ENCODE results near the gene ADAMTS3. TPM values are rescaled to one million over a fixed set of nuclear protein-coding genes. Genes with fewer than 3 reads are reported as not detected.

Gene ADAMTS3
- total and polyA plus RNA-seq, 8 donors: 3.0 to 8.9 (median 7.4) TPM

DNA sequence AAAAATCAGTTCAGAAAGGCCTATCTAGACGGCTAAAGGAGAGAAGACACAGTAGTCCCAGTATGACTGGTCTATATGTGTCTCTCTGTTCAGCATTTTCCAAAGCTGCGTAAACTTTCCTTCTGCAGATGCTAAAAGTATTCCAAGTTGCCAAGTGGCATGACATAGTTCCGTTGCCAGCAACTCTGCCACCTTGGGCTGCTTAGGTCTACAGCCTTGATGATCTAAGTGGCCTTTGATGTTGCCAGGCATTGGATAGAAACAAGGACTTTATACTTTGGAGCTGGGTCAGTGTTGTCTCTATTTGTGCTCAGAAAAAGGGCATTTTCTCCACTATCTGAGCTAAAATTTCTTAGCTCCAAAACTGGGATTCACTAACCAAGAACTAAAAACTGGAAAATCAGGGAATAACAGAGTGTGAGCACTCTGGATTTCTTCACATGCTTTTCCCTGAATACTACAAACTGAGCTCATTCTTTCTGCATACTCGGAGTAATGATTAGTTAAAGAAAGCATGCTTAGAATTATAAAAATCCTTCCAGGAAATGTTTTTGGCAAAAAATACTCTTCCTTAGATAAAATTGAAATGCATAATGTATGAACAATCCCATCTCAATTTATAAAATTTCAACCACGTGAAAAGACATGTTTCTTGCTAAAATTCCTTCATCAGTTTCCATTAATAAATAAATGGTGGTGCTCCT, 191.4 kb downstream of the ADAMTS3 start:
- intact Hi-C loops (cut with DNase I): no loop called here
- DNase-seq (no peak), ATAC-seq (no peak)
- Histone ChIP-seq H3K27me3 (no peaks in the 10 kb centered on the region), H3K4me1 (no peaks in the 10 kb centered on the region), H3K9me3 (no peaks in the 10 kb centered on the region), H3K36me3 (no peaks in the 10 kb centered on the region), H3K4me3 (no peak overlapping the region), H3K27ac (no peak overlapping the region)
- TF ChIP-seq, protein P1, sequence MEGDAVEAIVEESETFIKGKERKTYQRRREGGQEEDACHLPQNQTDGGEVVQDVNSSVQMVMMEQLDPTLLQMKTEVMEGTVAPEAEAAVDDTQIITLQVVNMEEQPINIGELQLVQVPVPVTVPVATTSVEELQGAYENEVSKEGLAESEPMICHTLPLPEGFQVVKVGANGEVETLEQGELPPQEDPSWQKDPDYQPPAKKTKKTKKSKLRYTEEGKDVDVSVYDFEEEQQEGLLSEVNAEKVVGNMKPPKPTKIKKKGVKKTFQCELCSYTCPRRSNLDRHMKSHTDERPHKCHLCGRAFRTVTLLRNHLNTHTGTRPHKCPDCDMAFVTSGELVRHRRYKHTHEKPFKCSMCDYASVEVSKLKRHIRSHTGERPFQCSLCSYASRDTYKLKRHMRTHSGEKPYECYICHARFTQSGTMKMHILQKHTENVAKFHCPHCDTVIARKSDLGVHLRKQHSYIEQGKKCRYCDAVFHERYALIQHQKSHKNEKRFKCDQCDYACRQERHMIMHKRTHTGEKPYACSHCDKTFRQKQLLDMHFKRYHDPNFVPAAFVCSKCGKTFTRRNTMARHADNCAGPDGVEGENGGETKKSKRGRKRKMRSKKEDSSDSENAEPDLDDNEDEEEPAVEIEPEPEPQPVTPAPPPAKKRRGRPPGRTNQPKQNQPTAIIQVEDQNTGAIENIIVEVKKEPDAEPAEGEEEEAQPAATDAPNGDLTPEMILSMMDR (IDR thresholded peaks at IDR 0.05): no peak

DNA sequence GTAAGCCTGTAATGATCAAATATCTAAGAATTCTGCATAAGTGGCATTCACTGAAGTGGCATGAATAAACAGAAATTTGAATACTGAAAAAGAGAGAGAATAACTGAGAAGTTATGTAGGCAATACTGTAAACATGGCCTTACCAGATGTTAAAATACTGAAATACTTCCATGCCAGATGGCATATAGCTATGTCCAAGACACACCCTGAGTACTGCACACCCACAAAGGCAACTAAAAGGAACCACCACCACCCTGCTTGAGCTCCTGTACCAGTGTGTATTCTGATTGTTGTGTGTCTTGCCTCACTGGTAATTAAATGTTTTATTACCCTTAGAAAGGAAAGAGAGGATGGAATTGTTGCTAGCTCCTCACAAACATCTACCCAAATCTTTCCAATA, 192.1 kb downstream of the ADAMTS3 start:
- Histone ChIP-seq H3K27me3 (no peaks in the 10 kb centered on the region), H3K9me3 (no peaks in the 10 kb centered on the region), H3K4me3 (no peak overlapping the region), H3K4me1 (no peaks in the 10 kb centered on the region), H3K27ac (no peak overlapping the region), H3K36me3 (no peaks in the 10 kb centered on the region)
- TF ChIP-seq, protein P1 (IDR thresholded peaks at IDR 0.05): no peak
- DNase-seq (no peak), ATAC-seq (no peak)
- intact Hi-C loops (cut with DNase I): no loop called here

- DNase-seq (no peak), ATAC-seq (no peak)
- H3K9me3 ChIP-seq: no peaks in the 10 kb centered on the region
- H3K27me3 ChIP-seq: no peaks in the 10 kb centered on the region
- H3K4me1 ChIP-seq: no peaks in the 10 kb centered on the region
- H3K27ac ChIP-seq: no peak overlapping the region
- no peaks in the 10 kb centered on the region for H3K36me3 ChIP-seq
- intact Hi-C loops (cut with DNase I): no loop called here
- H3K4me3 ChIP-seq: no peak overlapping the region
- TF ChIP-seq, protein P1 (IDR thresholded peaks at IDR 0.05): no peak
Measured at GRCh38 chr4:72375073-72375736, 193.8 kb downstream of the ADAMTS3 start.

DNA sequence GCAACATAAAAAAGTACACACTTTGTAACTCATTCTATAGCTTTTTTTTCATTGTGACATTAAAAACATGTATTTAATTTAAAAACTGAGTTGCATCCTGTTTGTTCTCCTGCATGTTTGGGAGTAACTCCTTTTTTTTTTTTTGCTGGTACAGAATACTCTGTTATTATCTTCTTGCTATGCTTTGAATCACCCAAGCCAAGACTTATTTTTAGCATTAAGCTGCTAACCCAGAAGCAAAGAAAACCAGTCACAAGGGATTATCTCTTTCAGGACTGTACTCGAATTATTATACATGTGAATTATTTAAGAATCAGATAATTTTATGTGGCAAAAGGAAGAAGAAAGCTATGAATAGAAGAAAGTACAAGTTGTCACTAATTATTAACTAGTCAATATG, 194.9 kb downstream of the ADAMTS3 start:
- Histone ChIP-seq H3K4me3 (no peak overlapping the region), H3K4me1 (no peaks in the 10 kb centered on the region), H3K36me3 (no peaks in the 10 kb centered on the region), H3K9me3 (no peaks in the 10 kb centered on the region), H3K27ac (no peak overlapping the region), H3K27me3 (no peaks in the 10 kb centered on the region)
- DNase-seq: no peak
- TF ChIP-seq, protein P1 (IDR thresholded peaks at IDR 0.05): no peak
- intact Hi-C loops (cut with DNase I): no loop called here
- ATAC-seq: no peak

DNA sequence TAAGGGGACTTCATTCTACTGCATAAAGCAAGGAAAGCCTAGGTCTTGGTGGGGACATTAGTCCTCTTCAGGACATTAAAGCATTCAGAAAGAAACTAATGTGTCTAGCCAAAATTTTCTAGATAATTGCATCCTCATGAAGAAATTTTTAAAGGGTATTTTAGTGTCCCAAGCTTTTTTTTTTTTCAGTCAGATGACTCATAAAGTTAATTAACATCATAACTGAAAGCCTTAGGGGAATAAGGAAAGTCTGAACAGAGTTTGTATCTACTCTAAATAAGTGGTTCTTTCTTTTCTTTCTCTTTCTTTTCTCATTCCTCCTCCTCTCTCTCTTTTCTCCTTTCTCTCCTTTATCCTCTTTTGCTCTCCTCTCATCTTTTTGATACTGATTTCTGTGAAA, 202.4 kb downstream of the ADAMTS3 start:
- H3K9me3 ChIP-seq: no peaks in the 10 kb centered on the region
- TF ChIP-seq, protein P1 (IDR thresholded peaks at IDR 0.05): no peak
- H3K27ac ChIP-seq: no peak overlapping the region
- no peak for ATAC-seq
- H3K4me3 ChIP-seq: no peak overlapping the region
- no peaks in the 10 kb centered on the region for H3K4me1 ChIP-seq
- H3K36me3 ChIP-seq: no peaks in the 10 kb centered on the region
- intact Hi-C loops (cut with DNase I): no loop called here
- no peak for DNase-seq
- no peaks in the 10 kb centered on the region for H3K27me3 ChIP-seq
